ENCODE results near the gene WDFY1. TPM values are rescaled to one million over a fixed set of nuclear protein-coding genes. Genes with fewer than 3 reads are reported as not detected.

WDFY1 gene
- total RNA-seq, 4 donors from 2014 or later, result 12.0 to 25.7 (median 17.1) TPM

GRCh38 chr2:223855426-223855825 is 89.7 kb downstream of the WDFY1 start:
- intact Hi-C loops (cut with DNase I; ENCODE audit: low total_unique reads), result no loop called here
- no peaks in the 10 kb centered on the region for H3K36me3 ChIP-seq
- TF ChIP-seq CTCF (IDR thresholded peaks at IDR 0.05 in 4 of 5, conservative IDR thresholded peaks at IDR 0.05 in 1 of 5) (no peak), POLR2A (IDR thresholded peaks at IDR 0.05) (no peak)
- ATAC-seq, result no peak
- H3K27me3 ChIP-seq, result no peaks in the 10 kb centered on the region
- DNase-seq, result no peak
- in situ Hi-C loops (cut with MboI; ENCODE audit: low sequenced_read_pairs in 4 of 4), result no loop called here
- H3K4me3 ChIP-seq, result no peak overlapping the region
- no peaks in the 10 kb centered on the region for H3K4me1 ChIP-seq
- no peak overlapping the region for H3K27ac ChIP-seq
- H3K9me3 ChIP-seq, result no peaks in the 10 kb centered on the region

GRCh38 chr2:223854741-223855140 is 90.4 kb downstream of the WDFY1 start:
- no peaks in the 10 kb centered on the region for H3K9me3 ChIP-seq
- DNase-seq (no peak), ATAC-seq (no peak)
- in situ Hi-C loops (cut with MboI; ENCODE audit: low sequenced_read_pairs in 4 of 4) (no loop called here), intact Hi-C loops (cut with DNase I; ENCODE audit: low total_unique reads) (no loop called here)
- H3K4me1 ChIP-seq, result no peaks in the 10 kb centered on the region
- TF ChIP-seq POLR2A (IDR thresholded peaks at IDR 0.05) (no peak), CTCF (IDR thresholded peaks at IDR 0.05 in 4 of 5, conservative IDR thresholded peaks at IDR 0.05 in 1 of 5) (no peak)
- no peaks in the 10 kb centered on the region for H3K27me3 ChIP-seq
- H3K4me3 ChIP-seq, result no peak overlapping the region
- no peaks in the 10 kb centered on the region for H3K36me3 ChIP-seq
- no peak overlapping the region for H3K27ac ChIP-seq

- no peaks in the 10 kb centered on the region for H3K27me3 ChIP-seq
- no peaks in the 10 kb centered on the region for H3K36me3 ChIP-seq
- no peak overlapping the region for H3K27ac ChIP-seq
- intact Hi-C loops (cut with DNase I; ENCODE audit: low total_unique reads), result no loop called here
- H3K9me3 ChIP-seq, result no peaks in the 10 kb centered on the region
- TF ChIP-seq POLR2A (IDR thresholded peaks at IDR 0.05) (no peak), CTCF (IDR thresholded peaks at IDR 0.05 in 4 of 5, conservative IDR thresholded peaks at IDR 0.05 in 1 of 5) (no peak)
- in situ Hi-C loops (cut with MboI; ENCODE audit: low sequenced_read_pairs in 4 of 4), result no loop called here
- no peak overlapping the region for H3K4me3 ChIP-seq
- DNase-seq (no peak), ATAC-seq (no peak)
- no peaks in the 10 kb centered on the region for H3K4me1 ChIP-seq
These were observed 91.7 kb downstream of the WDFY1 start for GRCh38 chr2:223853425-223853837.

GRCh38 chr2:223852281-223852795 is 92.8 kb downstream of the WDFY1 start:
- H3K36me3 ChIP-seq, result no peaks in the 10 kb centered on the region
- intact Hi-C loops (cut with DNase I; ENCODE audit: low total_unique reads) (no loop called here), in situ Hi-C loops (cut with MboI; ENCODE audit: low sequenced_read_pairs in 4 of 4) (no loop called here)

More at GRCh38 chr2:223852281-223852795, 92.8 kb downstream of the WDFY1 start:
- DNase-seq (no peak), ATAC-seq (no peak)
- TF ChIP-seq POLR2A (IDR thresholded peaks at IDR 0.05) (no peak), CTCF (IDR thresholded peaks at IDR 0.05 in 4 of 5, conservative IDR thresholded peaks at IDR 0.05 in 1 of 5) (no peak)
- Histone ChIP-seq H3K4me1 (no peaks in the 10 kb centered on the region), H3K27ac (no peak overlapping the region), H3K27me3 (no peaks in the 10 kb centered on the region), H3K9me3 (no peaks in the 10 kb centered on the region), H3K4me3 (no peak overlapping the region)
